Epithelial cell of proximal tubule (primary cell): ENCODE data around the gene HMGCL. TPM values are rescaled to one million over a fixed set of nuclear protein-coding genes. Genes with fewer than 3 reads are reported as not detected.

Experiments used
- total RNA-seq: library from RNA; depleted of rRNA; stranded (reverse); fragments of >200 nt; gene quantifications from 2 replicates; pipeline ENCODE4 v1.2.3, GENCODE V29; 2015

HMGCL gene
- total RNA-seq, 1 donor from 2014 or later, result 38.5 TPM

Other genes starting within 250 kb of the HMGCL start
- gene RPL11, start 133.6 kb downstream of the HMGCL start, total RNA-seq, result 1,041 and 1,407 TPM in 2 replicates
- gene ELOA, start 82.0 kb downstream of the HMGCL start, total RNA-seq, result 27.9 and 30.2 TPM in 2 replicates
- 39.0 and 47.0 TPM in 2 replicates for gene PITHD1, start 47.0 kb downstream of the HMGCL start, total RNA-seq
- gene LYPLA2, start 34.3 kb downstream of the HMGCL start, total RNA-seq, result 129 and 160 TPM in 2 replicates
- 126 and 131 TPM in 2 replicates for gene GALE, start 24.7 kb downstream of the HMGCL start, total RNA-seq
- gene FUCA1, start 42.9 kb upstream of the HMGCL start, total RNA-seq, result 31.9 and 33.8 TPM in 2 replicates
- not detected in 2 replicates for gene CNR2, start 87.9 kb upstream of the HMGCL start, total RNA-seq
- gene PNRC2, start 134.4 kb upstream of the HMGCL start, total RNA-seq, result 92.1 and 100 TPM in 2 replicates
- gene SRSF10, start 154.9 kb upstream of the HMGCL start, total RNA-seq, result 97.3 and 100 TPM in 2 replicates